Progenitor cell of endocrine pancreas (in vitro differentiated cells): ENCODE measurements around the gene PDHX. TPM values are rescaled to one million over a fixed set of nuclear protein-coding genes. Genes with fewer than 3 reads are reported as not detected.
A peak's percentile ranks its signal among the peaks of the same experiment; 100 is the strongest.
"Not testable (repeated sequence)": the region's sequence is repeated elsewhere in the genome, so short reads cannot be mapped to it uniquely, and the experiment has no call there.

Source experiments
- DNase-seq: peaks from one replicate; pipeline ENCODE4 v3.0.0; 2021; ENCODE audit warnings: low spot score; ENCODE audit not compliant: unreplicated experiment
- H3K27ac Mint-ChIP-seq: 2 replicates; pipeline ENCODE4 v1.8.0; 2021; ENCODE audit warnings: mild to moderate bottlenecking, moderate library complexity, mixed read lengths
- H3K27me3 Mint-ChIP-seq: 2 replicates; pipeline ENCODE4 v1.8.0; 2021; ENCODE audit warnings: mixed read lengths
- H3K36me3 Mint-ChIP-seq: 2 replicates; pipeline ENCODE4 v1.8.0; 2022; ENCODE audit warnings: mixed read lengths; ENCODE audit not compliant: insufficient read depth
- H3K4me1 Mint-ChIP-seq: 2 replicates; pipeline ENCODE4 v1.8.0; 2021; ENCODE audit warnings: low read depth, mixed read lengths
- H3K4me3 Mint-ChIP-seq: 2 replicates; pipeline ENCODE4 v1.8.0; 2021; ENCODE audit warnings: low read depth, mild to moderate bottlenecking, moderate library complexity, mixed read lengths
- H3K9me3 Mint-ChIP-seq: 2 replicates; pipeline ENCODE4 v1.8.0; 2021; ENCODE audit warnings: low read depth, mixed read lengths
- CTCF ChIP-seq: fragments of 200-600 bp; sonication (generic); IDR thresholded peaks from one replicate; pipeline ENCODE4 v1.5.0; 2021; ENCODE audit warnings: antibody characterized with exemption, mild to moderate bottlenecking; ENCODE audit not compliant: unreplicated experiment
- total RNA-seq: library from RNA; stranded (reverse); gene quantifications from 2 replicates; pipeline ENCODE4 v1.2.1, GENCODE V29; 2021

PDHX gene
- total RNA-seq, 1 donor from 2014 or later: 39.9 TPM

- H3K27me3 Mint-ChIP-seq: no peaks in the 10 kb centered on the region
- no peak for DNase-seq
- H3K27ac Mint-ChIP-seq: no peak overlapping the region
- TF ChIP-seq CTCF: no peak
- H3K9me3 Mint-ChIP-seq: peaks cover 6% of the 10 kb centered on the region
- H3K4me1 Mint-ChIP-seq: peaks cover 5% of the 10 kb centered on the region
- H3K36me3 Mint-ChIP-seq: peaks cover 23% of the 10 kb centered on the region
- H3K4me3 Mint-ChIP-seq: no peak overlapping the region
Measured at GRCh38 chr11:34910817-34911216, 5.6 kb upstream of the PDHX start.

GRCh38 chr11:34911676-34912075 lies 4.7 kb upstream of the PDHX start:
- Mint-ChIP-seq H3K27ac (no peak overlapping the region), H3K9me3 (peaks cover 6% of the 10 kb centered on the region), H3K4me3 (no peak overlapping the region), H3K27me3 (no peaks in the 10 kb centered on the region), H3K36me3 (peaks cover 17% of the 10 kb centered on the region), H3K4me1 (peaks cover 5% of the 10 kb centered on the region)
- no peak for DNase-seq
- TF ChIP-seq CTCF: no peak

- not testable (repeated sequence) for H3K4me3 Mint-ChIP-seq, H3K9me3 Mint-ChIP-seq, H3K27ac Mint-ChIP-seq, H3K27me3 Mint-ChIP-seq, DNase-seq
- H3K4me1 Mint-ChIP-seq: peaks cover 20% of the 10 kb centered on the region
- peaks cover 16% of the 10 kb centered on the region for H3K36me3 Mint-ChIP-seq
Measured at GRCh38 chr11:34913556-34913955, 2.9 kb upstream of the PDHX start.

GRCh38 chr11:34915136-34916014 lies 1.0 kb upstream of the PDHX start:
- TF ChIP-seq CTCF: no peak
- no peak for DNase-seq
- H3K27ac Mint-ChIP-seq: peak overlapping the region; percentile 98
- peaks cover 21% of the 10 kb centered on the region for H3K4me1 Mint-ChIP-seq
- H3K4me3 Mint-ChIP-seq: peak overlapping the region; percentile 99
- peaks cover 6% of the 10 kb centered on the region for H3K9me3 Mint-ChIP-seq
- no peaks in the 10 kb centered on the region for H3K27me3 Mint-ChIP-seq
- H3K36me3 Mint-ChIP-seq: peaks cover 16% of the 10 kb centered on the region

GRCh38 chr11:34916843-34917770 lies 689 bp downstream of the PDHX start:
- peaks cover 16% of the 10 kb centered on the region for H3K36me3 Mint-ChIP-seq
- peaks cover 21% of the 10 kb centered on the region for H3K4me1 Mint-ChIP-seq
- peak overlapping the region; percentile 99 for H3K4me3 Mint-ChIP-seq
- no peak for DNase-seq
- no peaks in the 10 kb centered on the region for H3K27me3 Mint-ChIP-seq
- H3K27ac Mint-ChIP-seq: peak overlapping the region; percentile 99
- H3K9me3 Mint-ChIP-seq: peaks cover 6% of the 10 kb centered on the region
- TF ChIP-seq CTCF: no peak
